SU-DHL-6 (cell line): ENCODE data around the gene FXYD3.

Experiments
- H2AFZ ChIP-seq: fragments of 200-600 bp; sonication (generic); 2 replicates; pipeline ENCODE4 v1.6.1; 2014; ENCODE audit warnings: low read depth, mild to moderate bottlenecking, moderate library complexity, mixed read lengths, antibody characterized with exemption, low read length; ENCODE audit not compliant: severe bottlenecking
- H3F3A ChIP-seq: fragments of 200-600 bp; shearing (Covaris generic); 2 replicates; pipeline ENCODE4 v1.6.0; 2016; ENCODE audit warnings: antibody characterized with exemption, mild to moderate bottlenecking; ENCODE audit not compliant: insufficient read depth
- H3K27ac ChIP-seq: fragments of 200-600 bp; sonication (generic); 2 replicates; pipeline ENCODE4 v1.5.1; 2016; ENCODE audit warnings: low read depth, mild to moderate bottlenecking, low read length, moderate library complexity, mixed read lengths
- H3K27me3 ChIP-seq: fragments of 200-600 bp; sonication (generic), shearing (Covaris generic); 2 replicates; pipeline ENCODE4 v1.6.0; 2014; ENCODE audit warnings: mild to moderate bottlenecking, low read length
- H3K36me3 ChIP-seq: fragments of 200-600 bp; sonication (generic); 2 replicates; pipeline ENCODE4 v1.6.1; 2014; ENCODE audit warnings: mild to moderate bottlenecking, low read length, mixed read lengths
- H3K4me2 ChIP-seq: fragments of 300-600, 200-600 bp; shearing (Covaris generic), sonication (generic); 2 replicates; pipeline ENCODE4 v1.6.0; 2014; ENCODE audit warnings: low read length, low read depth, mild to moderate bottlenecking; ENCODE audit not compliant: poor library complexity, severe bottlenecking
- H3K4me3 ChIP-seq: fragments of 200-600 bp; sonication (generic); 2 replicates; pipeline ENCODE4 v1.5.1; 2014; ENCODE audit warnings: antibody characterized with exemption, low read length, mild to moderate bottlenecking, mixed read lengths; ENCODE audit not compliant: insufficient read depth, poor library complexity, severe bottlenecking
- H3K79me2 ChIP-seq: fragments of 200-600 bp; sonication (generic); 2 replicates; pipeline ENCODE4 v1.6.1; 2014; ENCODE audit warnings: mild to moderate bottlenecking, low read length, moderate library complexity; ENCODE audit not compliant: insufficient read depth
- H3K9ac ChIP-seq: fragments of 200-600 bp; sonication (generic); 2 replicates; pipeline ENCODE4 v1.7.0; 2014; ENCODE audit warnings: mild to moderate bottlenecking, low read length
- H3K9me2 ChIP-seq: fragments of 200-600 bp; sonication (generic); replicated peaks from 2 replicates; pipeline ENCODE4 v1.6.1; 2014; ENCODE audit warnings: low read length; ENCODE audit not compliant: insufficient read depth
- H3K9me3 ChIP-seq: fragments of 200-600 bp; sonication (generic); 2 replicates; pipeline ENCODE4 v1.6.1; 2014; ENCODE audit warnings: low read length, mixed read lengths; ENCODE audit not compliant: insufficient read depth
- H4K20me1 ChIP-seq: fragments of 200-600 bp; sonication (generic); 2 replicates; pipeline ENCODE4 v1.6.1; 2014; ENCODE audit warnings: low read depth, mild to moderate bottlenecking, antibody characterized with exemption, low read length, moderate library complexity, mixed read lengths
- CTCF ChIP-seq: fragments of 200-600 bp; sonication (generic); IDR thresholded peaks from one replicate; pipeline ENCODE4 v1.5.1; 2017; ENCODE audit warnings: antibody characterized with exemption, mild to moderate bottlenecking, low read length, moderate library complexity; ENCODE audit not compliant: insufficient read depth, poor library complexity, severe bottlenecking
- EZH2phosphoT487 ChIP-seq: fragments of 200-600 bp; sonication (generic), shearing (Covaris generic); conservative IDR thresholded peaks from 2 replicates; pipeline ENCODE4 v1.6.1; 2018; ENCODE audit warnings: mild to moderate bottlenecking, antibody characterized with exemption, low read length, moderate library complexity, mixed read lengths

The FXYD3 gene

GRCh38 chr19:35119091-35119490 lies 3.5 kb downstream of the FXYD3 start:
- no peaks in the 10 kb centered on the region for H4K20me1 ChIP-seq
- H3K9ac ChIP-seq, result no peak overlapping the region
- H3K9me2 ChIP-seq, result no peaks in the 10 kb centered on the region
- no peak overlapping the region for H3K4me2 ChIP-seq
- H2AFZ ChIP-seq, result no peak overlapping the region
- no peaks in the 10 kb centered on the region for H3F3A ChIP-seq
- H3K79me2 ChIP-seq, result no peaks in the 10 kb centered on the region
- no peaks in the 10 kb centered on the region for H3K9me3 ChIP-seq
- H3K36me3 ChIP-seq, result no peaks in the 10 kb centered on the region
- no peak overlapping the region for H3K27ac ChIP-seq
- no peak overlapping the region for H3K4me3 ChIP-seq
- TF ChIP-seq CTCF (no peak), EZH2phosphoT487 (no peak)
- no peaks in the 10 kb centered on the region for H3K27me3 ChIP-seq

GRCh38 chr19:35119578-35120155 lies 4.0 kb downstream of the FXYD3 start:
- Histone ChIP-seq H3K27ac (no peak overlapping the region), H2AFZ (no peak overlapping the region), H4K20me1 (no peaks in the 10 kb centered on the region), H3K79me2 (no peaks in the 10 kb centered on the region), H3F3A (no peaks in the 10 kb centered on the region), H3K9me3 (no peaks in the 10 kb centered on the region), H3K9ac (no peak overlapping the region), H3K9me2 (no peaks in the 10 kb centered on the region), H3K4me2 (no peak overlapping the region), H3K27me3 (no peaks in the 10 kb centered on the region), H3K4me3 (no peak overlapping the region), H3K36me3 (no peaks in the 10 kb centered on the region)
- TF ChIP-seq CTCF (no peak), EZH2phosphoT487 (no peak)

GRCh38 chr19:35120492-35120891 lies 4.9 kb downstream of the FXYD3 start:
- Histone ChIP-seq H3K36me3 (no peaks in the 10 kb centered on the region), H3F3A (no peaks in the 10 kb centered on the region), H3K9me2 (no peaks in the 10 kb centered on the region), H3K4me2 (no peak overlapping the region), H2AFZ (no peak overlapping the region), H3K27ac (no peak overlapping the region), H3K79me2 (no peaks in the 10 kb centered on the region), H3K27me3 (no peaks in the 10 kb centered on the region), H3K9ac (no peak overlapping the region), H4K20me1 (no peaks in the 10 kb centered on the region), H3K9me3 (no peaks in the 10 kb centered on the region), H3K4me3 (no peak overlapping the region)
- no peak for TF ChIP-seq EZH2phosphoT487
- no peak for TF ChIP-seq CTCF
